ENCODE results near the gene PTGS1.
"Not testable (repeated sequence)": the region's sequence is repeated elsewhere in the genome, so short reads cannot be mapped to it uniquely, and the experiment has no call there.

Gene PTGS1

GRCh38 chr9:122370869-122371755 lies at the start of gene PTGS1:
TSS of gene PTGS1 (plus strand) at chr9:122371024. CDS start at chr9:122371085, 61 bp downstream.
- DNase-seq (ENCODE audit: low read depth) = no peak

DNA sequence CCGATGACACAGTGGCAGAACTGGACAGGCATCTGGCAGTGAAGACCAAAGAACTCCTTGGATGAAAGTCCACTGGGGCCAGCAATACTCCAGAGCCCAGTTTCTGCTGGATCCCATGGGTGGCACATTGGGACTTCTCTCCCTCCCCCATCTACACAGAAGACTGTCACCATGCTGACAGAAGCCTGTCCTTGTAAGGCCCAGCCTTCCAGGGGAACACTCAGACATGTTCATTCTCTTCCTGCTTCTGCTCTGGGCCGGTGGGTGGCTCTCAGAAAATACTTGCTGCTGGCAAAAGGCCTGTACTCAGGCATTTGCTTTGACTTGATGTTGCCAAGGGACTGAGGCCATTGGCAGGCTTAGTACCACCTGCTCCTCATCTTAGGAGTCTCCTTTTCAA lies 48.3 kb upstream of the PTGS1 start:
- DNase-seq (ENCODE audit: low read depth) = no peak

GRCh38 chr9:122324665-122325064 lies 46.2 kb upstream of the PTGS1 start:
- DNase-seq (ENCODE audit: low read depth) = not testable (repeated sequence)

GRCh38 chr9:122325124-122325523 lies 45.7 kb upstream of the PTGS1 start:
- DNase-seq (ENCODE audit: low read depth) = no peak

- DNase-seq (ENCODE audit: low read depth) = no peak
Measured at GRCh38 chr9:122327175-122327574, 43.6 kb upstream of the PTGS1 start.

DNA sequence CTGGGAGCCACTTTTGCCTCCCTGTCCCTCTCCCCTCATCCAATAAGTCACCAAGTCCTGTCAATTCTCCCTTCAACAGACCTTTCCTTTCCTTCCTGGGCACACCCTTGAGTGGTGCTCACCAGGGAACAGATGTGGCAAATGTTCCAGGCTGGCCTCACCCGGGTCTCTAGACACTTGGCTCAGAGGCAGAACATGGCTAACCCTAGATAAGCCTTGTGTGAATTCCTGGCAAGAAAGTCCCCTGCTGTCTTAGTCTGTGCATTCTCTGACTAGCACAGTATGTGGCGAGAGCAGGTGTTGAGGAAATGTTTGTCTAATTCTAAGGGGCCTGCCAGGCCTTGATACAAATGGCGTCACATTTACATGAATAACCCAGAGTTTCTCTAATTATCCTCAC lies 41.2 kb upstream of the PTGS1 start:
- no peak for DNase-seq (ENCODE audit: low read depth)

DNA sequence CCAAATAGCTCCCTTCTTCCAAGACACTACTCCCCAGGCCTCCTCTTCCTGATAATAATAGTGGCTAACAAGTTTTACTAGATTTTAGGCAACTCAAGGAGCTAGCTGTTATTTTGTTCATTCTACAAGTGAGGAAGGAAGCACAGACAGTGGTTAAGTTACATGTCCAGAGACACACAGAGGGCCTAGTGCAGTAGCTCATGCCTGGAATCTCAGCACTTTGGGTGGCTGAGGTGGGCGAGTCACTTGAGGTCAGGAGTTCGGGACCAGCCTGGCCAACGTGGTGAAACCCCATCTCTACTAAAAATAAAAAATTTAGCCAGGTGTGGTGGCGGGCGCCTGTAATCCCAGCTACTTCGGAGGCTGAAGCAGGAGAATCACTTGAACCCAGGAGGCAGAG lies 40.4 kb upstream of the PTGS1 start:
- not testable (repeated sequence) for DNase-seq (ENCODE audit: low read depth)

DNA sequence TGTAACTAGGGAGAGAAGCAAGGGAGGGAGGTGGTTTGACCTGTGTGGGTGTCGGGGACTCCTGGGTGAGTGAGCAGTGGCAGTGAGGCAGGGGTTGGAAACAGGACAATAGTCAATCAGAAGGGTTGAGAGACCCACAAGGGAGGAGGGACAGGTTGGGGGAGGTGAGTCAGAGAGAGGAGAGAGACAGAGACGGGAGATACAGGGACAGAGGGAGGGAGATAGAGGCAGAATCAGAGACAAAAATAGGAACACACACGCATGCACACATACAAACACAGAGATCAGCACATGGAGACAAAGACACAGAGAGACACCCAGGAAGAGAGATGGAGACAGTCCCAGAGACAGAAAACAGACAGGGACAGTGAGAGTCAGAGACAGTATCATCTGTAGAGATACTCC lies 39.3 kb upstream of the PTGS1 start:
- DNase-seq (ENCODE audit: low read depth) = no peak

DNA sequence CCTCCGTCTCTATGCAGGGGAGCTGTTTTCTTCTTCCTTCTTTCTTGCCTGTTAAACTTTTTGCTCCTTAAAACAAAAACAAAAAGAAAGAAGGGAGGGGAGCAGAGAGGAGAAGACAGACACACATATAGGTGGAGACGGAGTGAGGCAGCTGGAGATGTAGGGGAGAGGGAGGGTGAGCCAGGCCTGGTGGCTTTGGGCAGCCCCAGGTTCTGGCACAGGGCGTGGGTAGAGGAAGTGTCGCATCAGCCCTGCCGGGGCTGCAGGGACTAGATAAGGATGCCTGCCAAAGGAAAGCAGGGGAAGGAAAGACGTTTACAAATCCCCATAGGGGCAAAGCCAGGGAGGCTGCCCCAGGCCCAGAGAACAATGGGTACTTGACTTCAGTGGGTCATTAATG lies 38.7 kb upstream of the PTGS1 start:
- DNase-seq (ENCODE audit: low read depth) = no peak

GRCh38 chr9:122332644-122333043 lies 38.2 kb upstream of the PTGS1 start:
- DNase-seq (ENCODE audit: low read depth) = no peak

DNA sequence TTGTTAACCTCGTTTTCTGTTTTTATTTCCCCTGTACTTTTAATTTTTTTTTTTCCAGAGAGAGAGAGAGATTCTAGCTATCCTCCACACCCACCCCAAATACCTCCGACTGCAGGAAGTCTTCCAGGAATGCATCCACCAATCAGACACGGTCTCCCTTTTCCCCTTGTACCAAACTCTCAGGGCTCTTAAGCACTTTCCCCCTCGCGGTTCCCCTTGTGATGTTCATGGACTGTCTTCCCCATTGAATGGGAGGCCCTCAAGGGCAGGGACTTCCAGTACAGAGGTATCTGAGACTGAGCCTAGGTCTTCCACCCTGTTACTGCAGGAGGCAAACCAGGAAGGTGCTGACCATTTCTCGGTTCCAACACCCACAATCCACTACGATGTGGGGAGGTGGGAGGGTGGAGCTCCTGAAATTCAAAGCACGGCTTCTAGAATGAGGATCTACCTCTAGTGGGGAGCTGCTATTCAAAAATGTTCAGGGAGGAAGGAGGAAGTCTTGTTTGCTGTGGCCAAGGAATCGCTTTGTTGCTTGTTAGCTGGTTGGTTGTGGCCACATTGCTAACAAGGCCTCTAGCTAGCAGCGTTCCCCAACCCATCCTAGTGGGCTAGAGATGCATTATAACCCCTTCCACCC lies 37.5 kb upstream of the PTGS1 start:
- no peak for DNase-seq (ENCODE audit: low read depth)

- DNase-seq (ENCODE audit: low read depth) = no peak
Measured at GRCh38 chr9:122334916-122335315, 35.9 kb upstream of the PTGS1 start.

DNA sequence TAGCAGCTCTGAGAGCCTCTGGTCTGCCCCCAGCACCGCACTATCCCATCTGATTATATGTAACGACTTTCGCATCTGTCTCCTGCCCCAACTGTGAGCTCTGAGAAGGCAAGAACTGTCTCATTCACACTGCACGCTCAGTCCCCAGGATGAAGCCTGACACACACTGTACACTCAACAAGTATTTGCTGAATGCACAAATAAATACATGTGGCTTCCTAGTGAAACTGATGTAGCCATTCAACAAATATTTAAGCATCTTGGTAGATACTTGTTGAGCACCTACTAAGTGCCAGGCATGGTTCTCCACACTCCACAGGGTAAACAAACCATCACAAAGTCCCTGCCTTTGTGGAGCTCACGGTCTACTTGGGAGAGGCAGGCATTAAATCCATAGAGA lies 34.6 kb upstream of the PTGS1 start:
- no peak for DNase-seq (ENCODE audit: low read depth)

- DNase-seq (ENCODE audit: low read depth) = no peak
Measured at GRCh38 chr9:122336866-122337555, 33.8 kb upstream of the PTGS1 start.

- DNase-seq (ENCODE audit: low read depth) = no peak
Measured at GRCh38 chr9:122337556-122337929, 33.3 kb upstream of the PTGS1 start.

DNA sequence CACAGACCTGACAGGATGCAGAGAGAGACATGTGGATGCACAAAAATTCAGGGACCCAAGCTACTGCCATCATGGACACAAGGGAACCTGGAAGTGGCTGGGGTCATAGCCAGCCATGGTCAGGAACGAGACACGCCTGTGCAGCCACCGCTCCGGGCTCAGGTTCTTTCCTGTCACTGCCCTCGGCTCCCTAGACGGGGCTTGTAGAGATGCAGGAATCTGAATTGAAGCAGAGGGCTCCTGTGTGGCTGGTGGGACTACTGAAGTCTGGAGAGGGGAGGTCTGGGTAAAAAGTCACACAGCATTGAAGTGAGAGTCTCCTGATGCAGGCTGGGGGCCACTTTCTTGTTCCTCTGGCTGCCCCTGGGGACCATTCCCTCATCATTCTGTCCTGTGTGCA lies 32.3 kb upstream of the PTGS1 start:
- no peak for DNase-seq (ENCODE audit: low read depth)

DNA sequence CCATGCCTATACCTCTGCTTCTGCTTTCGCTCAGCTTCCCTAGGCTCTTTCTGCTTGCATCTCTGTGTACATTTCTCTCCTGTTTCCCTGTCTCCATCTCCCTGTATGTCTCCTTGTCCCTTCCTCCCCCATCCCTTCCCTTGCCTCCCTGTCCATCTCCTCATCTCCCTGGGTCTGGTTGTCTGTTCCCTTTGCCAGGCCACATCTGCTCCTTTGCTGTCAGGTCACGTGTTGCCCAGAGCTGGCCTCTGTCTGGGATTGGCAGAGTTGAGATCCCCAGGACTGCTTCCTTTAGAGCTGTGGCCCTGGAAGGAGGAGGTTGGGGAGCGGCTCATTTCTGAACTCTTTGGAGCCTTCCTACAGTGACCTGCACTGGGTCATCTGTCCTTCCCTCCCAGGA lies 31.8 kb upstream of the PTGS1 start:
- no peak for DNase-seq (ENCODE audit: low read depth)

DNA sequence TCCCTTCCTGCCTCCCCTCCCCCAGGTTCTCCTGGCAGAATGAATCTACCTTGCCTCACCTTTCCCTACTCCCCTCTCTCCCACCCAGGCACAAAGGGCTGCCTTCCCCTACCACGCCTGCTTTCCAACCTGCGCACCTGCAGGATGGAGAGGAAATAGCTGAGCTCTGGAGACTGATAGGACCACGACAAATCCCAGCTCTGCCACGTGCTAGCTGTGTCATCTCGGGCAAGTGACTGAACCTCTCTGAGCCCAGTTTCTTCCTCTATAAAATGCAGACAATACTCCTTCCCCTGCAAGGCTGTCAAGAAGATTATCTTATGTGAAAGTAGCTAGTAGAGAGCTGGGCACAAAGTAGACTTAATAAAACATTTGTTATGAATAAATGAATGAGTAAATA lies 31.2 kb upstream of the PTGS1 start:
- DNase-seq (ENCODE audit: low read depth) = no peak

- no peak for DNase-seq (ENCODE audit: low read depth)
Measured at GRCh38 chr9:122340161-122340560, 30.7 kb upstream of the PTGS1 start.

GRCh38 chr9:122342323-122343050 lies 28.3 kb upstream of the PTGS1 start:
- DNase-seq (ENCODE audit: low read depth) = no peak

DNA sequence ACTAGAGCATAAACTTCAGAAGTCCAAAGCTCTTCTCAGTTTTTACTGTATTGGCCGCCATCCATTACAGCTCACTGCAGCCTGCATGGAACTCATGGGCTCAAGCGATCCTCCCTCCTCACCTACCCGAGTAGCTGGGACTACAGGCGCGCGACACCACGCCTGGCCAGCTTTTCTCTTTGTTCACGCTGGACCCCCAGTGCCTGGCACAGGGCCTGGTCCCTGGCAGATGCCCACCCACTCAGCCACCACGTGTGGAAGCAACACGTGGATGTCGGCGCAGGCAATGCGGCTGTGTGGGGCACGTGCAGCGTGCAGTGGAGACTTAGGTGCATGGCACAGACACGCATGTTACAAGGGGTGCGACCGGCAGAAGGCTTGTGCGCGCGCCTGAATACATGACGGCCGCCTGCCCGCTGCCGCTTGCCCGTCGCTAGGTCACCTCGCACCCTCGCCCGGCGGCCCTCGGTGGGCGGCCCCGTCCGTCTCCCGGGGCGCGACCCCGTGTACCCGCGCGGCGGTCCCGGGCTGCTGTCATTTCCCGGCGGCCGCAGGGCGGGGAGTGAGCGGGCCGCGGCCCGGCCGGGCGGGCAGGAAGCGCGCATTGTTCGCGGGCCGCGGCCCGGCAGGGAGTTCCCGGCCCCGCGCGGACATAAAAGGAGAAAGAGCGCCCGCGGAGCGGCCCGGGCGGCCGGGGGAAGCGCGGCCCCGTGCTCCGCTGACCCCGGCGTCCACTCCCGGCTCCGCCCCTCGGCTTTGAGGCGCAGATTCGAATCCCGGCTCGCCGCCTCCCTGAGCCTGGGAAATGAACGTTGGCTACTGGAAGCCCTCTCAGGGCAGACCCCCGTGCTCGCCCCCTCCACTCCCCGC lies 24.1 kb upstream of the PTGS1 start:
- DNase-seq (ENCODE audit: low read depth) = no peak
